ENCODE measurements around the gene FARSB.

DNA sequence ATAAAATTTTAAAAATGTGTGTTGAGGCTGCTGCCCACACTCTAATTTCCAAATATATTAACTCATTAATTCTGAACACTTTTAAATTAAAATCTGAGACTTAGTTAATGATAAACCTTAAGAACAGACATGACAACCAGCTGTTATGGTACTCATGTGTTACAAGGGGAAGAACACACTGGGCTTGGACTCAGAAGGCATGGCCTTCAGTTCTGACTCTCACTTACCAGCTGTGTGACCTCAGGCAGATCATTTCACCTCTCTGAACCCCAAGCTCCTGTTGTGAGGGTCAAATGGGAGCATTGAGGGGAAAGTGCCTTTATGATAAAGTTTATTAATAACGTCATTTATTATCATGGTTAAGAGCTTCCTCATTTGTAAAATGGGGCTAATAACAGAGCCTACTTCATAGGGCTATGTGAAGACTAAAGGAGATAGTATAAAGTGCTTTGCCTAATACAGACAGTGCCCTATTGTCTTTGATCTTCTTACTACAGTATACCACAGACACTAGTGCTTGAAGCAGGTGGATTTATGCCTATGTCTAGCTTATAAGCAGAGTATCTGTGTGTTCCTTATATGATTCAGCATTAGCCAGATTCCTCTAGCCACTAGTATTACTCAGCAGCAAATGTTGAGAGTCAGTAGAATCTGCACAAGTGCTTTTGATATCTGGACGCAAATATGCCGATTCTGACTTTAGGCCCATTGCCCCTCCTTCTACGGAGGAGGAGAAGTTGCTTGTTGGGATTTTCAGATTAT is 131.9 kb downstream of the FARSB start:
- TF ChIP-seq POLR2A (IDR thresholded peaks at IDR 0.05; ENCODE audit: low read depth, low read length) (no peak), POLR2AphosphoS5 (IDR thresholded peaks at IDR 0.05; ENCODE audit: low read depth, low read length) (no peak)
